GM23338 (cell line): ENCODE measurements around the gene IMMP1L.

Experiments
- EZH2 ChIP-seq: fragments of 200-600 bp; sonication (generic); IDR thresholded peaks from one replicate; pipeline ENCODE4 v1.8.0; 2017; ENCODE audit warnings: antibody characterized with exemption, mild to moderate bottlenecking, low read depth; ENCODE audit not compliant: unreplicated experiment
- JUNB ChIP-seq: IDR thresholded peaks from one replicate; pipeline ENCODE4 v1.6.1; 2016; ENCODE audit warnings: antibody characterized with exemption; ENCODE audit not compliant: unreplicated experiment
- TF ChIP-seq, protein P1 (sequence below), 2 experiments: fragments of 200-600 bp in 1 of 2; sonication (generic) in 1 of 2; conservative IDR thresholded peaks; 2 replicates each; pipeline versions ENCODE4 v1.5.1 to v1.6.1; 2016 to 2017; ENCODE audit warnings: antibody characterized with exemption in 2 of 2, low read depth in 2 of 2, mild to moderate bottlenecking in 2 of 2, moderate library complexity in 1 of 2

GRCh38 chr11:31383116-31383515 is 126.3 kb downstream of the IMMP1L start:
- TF ChIP-seq EZH2 = no peak
- TF ChIP-seq JUNB = no peak
- TF ChIP-seq, protein P1, sequence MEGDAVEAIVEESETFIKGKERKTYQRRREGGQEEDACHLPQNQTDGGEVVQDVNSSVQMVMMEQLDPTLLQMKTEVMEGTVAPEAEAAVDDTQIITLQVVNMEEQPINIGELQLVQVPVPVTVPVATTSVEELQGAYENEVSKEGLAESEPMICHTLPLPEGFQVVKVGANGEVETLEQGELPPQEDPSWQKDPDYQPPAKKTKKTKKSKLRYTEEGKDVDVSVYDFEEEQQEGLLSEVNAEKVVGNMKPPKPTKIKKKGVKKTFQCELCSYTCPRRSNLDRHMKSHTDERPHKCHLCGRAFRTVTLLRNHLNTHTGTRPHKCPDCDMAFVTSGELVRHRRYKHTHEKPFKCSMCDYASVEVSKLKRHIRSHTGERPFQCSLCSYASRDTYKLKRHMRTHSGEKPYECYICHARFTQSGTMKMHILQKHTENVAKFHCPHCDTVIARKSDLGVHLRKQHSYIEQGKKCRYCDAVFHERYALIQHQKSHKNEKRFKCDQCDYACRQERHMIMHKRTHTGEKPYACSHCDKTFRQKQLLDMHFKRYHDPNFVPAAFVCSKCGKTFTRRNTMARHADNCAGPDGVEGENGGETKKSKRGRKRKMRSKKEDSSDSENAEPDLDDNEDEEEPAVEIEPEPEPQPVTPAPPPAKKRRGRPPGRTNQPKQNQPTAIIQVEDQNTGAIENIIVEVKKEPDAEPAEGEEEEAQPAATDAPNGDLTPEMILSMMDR (conservative IDR thresholded peaks at IDR 0.05; ENCODE audit: low read depth in 2 of 2) = no peak
